ENCODE data around the gene CCDC88B. TPM values are rescaled to one million over a fixed set of nuclear protein-coding genes. Genes with fewer than 3 reads are reported as not detected.
A peak's percentile ranks its signal among the peaks of the same experiment; 100 is the strongest.

Gene CCDC88B
- total RNA-seq, 1 experiment from 2014 or later = 11.2 TPM

GRCh38 chr11:64340671-64341335, 799 bp downstream of the CCDC88B start:
- H3K9me3 ChIP-seq (ENCODE audit: control insufficient read depth, low read depth, low read length) = no peaks in the 10 kb centered on the region
- WGBS (ENCODE audit: extremely low coverage, insufficient read length, low lambda C conversion rate) = no CpG with 5 or more reads among the region's 33 CpGs
- H2AFZ ChIP-seq (ENCODE audit: low read length) = no peak overlapping the region
- H3K14ac ChIP-seq (ENCODE audit: insufficient read depth, low read length) = no peak overlapping the region; the same call in 1 of the 2 replicates
- no peak overlapping the region for H3K23ac ChIP-seq (ENCODE audit: insufficient read length, low read depth, low read length)
- H3K18ac ChIP-seq (ENCODE audit: insufficient read length, low read depth, low read length) = no peak overlapping the region
- 0 out of 7 replicates have a peak, but pooled peaks cover 0 to 2% (median 0%) of the 10 kb centered on the region in 3 experiments for H3K36me3 Mint-ChIP-seq (ENCODE audit: insufficient read depth in 1 of 3, low read depth in 3 of 3)
- no peaks in the 10 kb centered on the region for H3K79me1 ChIP-seq (ENCODE audit: insufficient read depth, low read depth, low read length, poor library complexity, severe bottlenecking)
- no peak overlapping the region for H2BK120ac ChIP-seq (ENCODE audit: low read depth, low read length, poor library complexity, severe bottlenecking)
- peaks cover 7 to 31% of the 10 kb centered on the region in 2 experiments for H3K4me1 Mint-ChIP-seq
- TF ChIP-seq CTCF (conservative IDR thresholded peaks at IDR 0.05) = peak; percentile 63
- H3K56ac ChIP-seq (ENCODE audit: insufficient read length, low read depth, low read length) = no peak overlapping the region
- no peaks in the 10 kb centered on the region for H3K9me3 Mint-ChIP-seq
- H2BK5ac ChIP-seq (ENCODE audit: insufficient read length, low read length) = no peak overlapping the region
- H4K91ac ChIP-seq (ENCODE audit: insufficient read length, low read depth, low read length) = no peak overlapping the region
- peaks cover 17% of the 10 kb centered on the region for H3K27me3 Mint-ChIP-seq (ENCODE audit: low read depth)
- no peak overlapping the region for H3K27ac ChIP-seq (ENCODE audit: insufficient read length, low read depth, low read length)
- no peak overlapping the region for H3K4ac ChIP-seq (ENCODE audit: low read depth, low read length)
- H3K4me3 Mint-ChIP-seq = peak overlapping the region; percentile 66 to 84
- no peak overlapping the region for H2AK5ac ChIP-seq (ENCODE audit: insufficient read length, low read length)
- H4K8ac ChIP-seq (replicated peaks; ENCODE audit: insufficient read length, low read depth, low read length) = no peak overlapping the region
- peak; percentile 93 for DNase-seq
- peaks cover 17% of the 10 kb centered on the region for H3K23me2 ChIP-seq (ENCODE audit: insufficient read length, low read depth, low read length, poor library complexity, severe bottlenecking)
- H2BK12ac ChIP-seq (ENCODE audit: insufficient read length, low read depth, low read length) = no peak overlapping the region
- no peaks in the 10 kb centered on the region; the same call in 1 of the 2 replicates for H3K4me1 ChIP-seq (ENCODE audit: insufficient read depth, low read length)
- no peaks in the 10 kb centered on the region for H3K27me3 ChIP-seq (ENCODE audit: insufficient read depth, low read length)
- no peak overlapping the region for H4K5ac ChIP-seq (ENCODE audit: insufficient read length, low read depth, low read length)
- H3K27ac Mint-ChIP-seq = peak overlapping the region in 2 of 3 experiments; percentile 55 to 72; a peak in 2 of 7 replicates
- no peak overlapping the region for H2BK15ac ChIP-seq (ENCODE audit: low read depth, low read length)
- peaks cover 3% of the 10 kb centered on the region for H4K20me1 ChIP-seq (ENCODE audit: control insufficient read depth, insufficient read depth, insufficient read length)
- H3K9ac ChIP-seq (ENCODE audit: extremely low read depth, insufficient read length, low read length) = no peak overlapping the region
- H3K4me2 ChIP-seq (ENCODE audit: insufficient read depth, insufficient read length, low read length) = peak overlapping the region; percentile 58
- no peak overlapping the region for H2BK20ac ChIP-seq (ENCODE audit: low read depth, low read length, poor library complexity, severe bottlenecking)
- H3K79me2 ChIP-seq (ENCODE audit: insufficient read depth, low read length) = no peaks in the 10 kb centered on the region
- H3T11ph ChIP-seq (ENCODE audit: low read length) = no peak overlapping the region

Data from H9 (cell line).